K562 (cell line): Measurements from ENCODE around the gene RERG. TPM values are rescaled to one million over a fixed set of nuclear protein-coding genes. Genes with fewer than 3 reads are reported as not detected.

Source experiments
- ATAC-seq: fragments of 200-7000 bp; cut with Tn5 transposase; 3 replicates; pipeline ENCODE4 v1.9.1; 2020; ENCODE audit warnings: moderate library complexity
- Bru-seq: library from RNA; stranded (reverse); fragments of 400-500 nt; gene quantifications from one replicate; lab custom pipeline; 2021; lab: Mats Ljungman, UMichigan
- BruChase-seq, 2 experiments: library from RNA; stranded (reverse); fragments of 400-500 nt; gene quantifications; one replicate each; lab custom pipeline; 2021; lab: Mats Ljungman, UMichigan
- BruUV-seq: library from RNA; stranded (reverse); fragments of 400-500 nt; replicated peaks from 2 replicates; lab custom pipeline; 2021; lab: Mats Ljungman, UMichigan
- CTCF ChIA-PET: fragments of 300-600 bp; formaldehyde crosslinking; extraction: SDS; loops from one replicate; lab custom pipeline; 2021; ENCODE audit warnings: low intra/inter-chr PET ratio; lab: Yijun Ruan, JAX
- POLR2A ChIA-PET: fragments of 300-600, 350-650 bp; sonication (Branson Sonifier 250); formaldehyde crosslinking; extraction: SDS; loops from one replicate; lab custom pipeline; 2021; ENCODE audit warnings: antibody characterized with exemption, inconsistent platforms; lab: Yijun Ruan, JAX
- DNase-seq, 4 experiments: peaks; one replicate each; pipeline versions ENCODE4 v3.0.0 to v3.0.0-alpha.2; 2011 to 2018; ENCODE audit warnings: low spot score in 3 of 4, mixed read lengths in 3 of 4; ENCODE audit errors: extremely low read depth in 1 of 4
- FAIRE-seq: peaks from 2 replicates; lab custom pipeline; 2011; peaks lifted over from hg19 to GRCh38; lab: Jason Lieb, UNC
- H2AFZ ChIP-seq: 2 replicates; pipeline ENCODE4 v1.6.0; 2011; ENCODE audit warnings: low read depth, low read length, control low read depth, inconsistent platforms
- H3K27ac ChIP-seq: fragments of 200-600 bp; 3 replicates; pipeline ENCODE4 v1.8.0; 2011; ENCODE audit warnings: low read depth, mild to moderate bottlenecking, control low read depth, inconsistent platforms, low read length, moderate library complexity, mixed read lengths; ENCODE audit errors: extremely low read depth
- H3K27me3 ChIP-seq, 2 experiments: fragments of 300-600 bp in 1 of 2; 2 replicates in 1 of 2; 3 replicates in 1 of 2; pipeline versions ENCODE4 v1.6.0 to v1.8.0; 2011; ENCODE audit warnings: inconsistent platforms in 2 of 2, low read length in 2 of 2, mild to moderate bottlenecking in 1 of 2, mixed read lengths in 1 of 2, moderate library complexity in 1 of 2; ENCODE audit not compliant: control insufficient read depth in 2 of 2, insufficient read depth in 2 of 2
- H3K36me3 ChIP-seq: fragments of 300-600 bp; 3 replicates; pipeline ENCODE4 v1.8.0; 2011; ENCODE audit warnings: mild to moderate bottlenecking, low read length, inconsistent platforms; ENCODE audit not compliant: control insufficient read depth, insufficient read depth
- H3K4me1 ChIP-seq, 2 experiments: fragments of 200-600 bp in 1 of 2; replicated peaks in 1 of 2; 2 replicates in 1 of 2; 3 replicates in 1 of 2; pipeline versions ENCODE4 v1.5.1 to v1.8.0; 2011; ENCODE audit warnings: inconsistent platforms in 2 of 2, low read length in 2 of 2, mild to moderate bottlenecking in 1 of 2, mixed read lengths in 1 of 2, moderate library complexity in 1 of 2; ENCODE audit not compliant: control insufficient read depth in 2 of 2, insufficient read depth in 2 of 2
- H3K4me2 ChIP-seq: 2 replicates; pipeline ENCODE4 v1.6.1; 2011; ENCODE audit warnings: low read length, control low read depth, inconsistent platforms, mixed read lengths; ENCODE audit not compliant: insufficient read depth
- H3K4me3 ChIP-seq: fragments of 200-600 bp; sonication (generic), shearing (Covaris generic); 2 replicates; pipeline ENCODE4 v1.5.1; 2016; ENCODE audit warnings: control low read depth, inconsistent platforms
- H3K79me2 ChIP-seq: fragments of 200-600 bp; 3 replicates; pipeline ENCODE4 v1.8.0; 2011; ENCODE audit warnings: low read length, inconsistent platforms; ENCODE audit not compliant: control insufficient read depth, insufficient read depth
- H3K9ac ChIP-seq, 2 experiments: 2 replicates each; pipeline versions ENCODE4 v1.6.0 to v1.6.1; 2011; ENCODE audit warnings: low read depth in 2 of 2, low read length in 2 of 2, control low read depth in 1 of 2, inconsistent platforms in 1 of 2, mild to moderate bottlenecking in 1 of 2, mixed read lengths in 1 of 2; ENCODE audit not compliant: insufficient read depth in 1 of 2
- H3K9me1 ChIP-seq: one replicate; pipeline ENCODE4 v1.6.0; 2011; ENCODE audit warnings: inconsistent platforms, mild to moderate bottlenecking, low read length, moderate library complexity; ENCODE audit not compliant: control insufficient read depth, insufficient read depth
- H3K9me3 ChIP-seq: replicated peaks from 2 replicates; pipeline ENCODE4 v1.5.1; 2011; ENCODE audit warnings: low read depth, low read length, inconsistent platforms; ENCODE audit not compliant: control insufficient read depth, insufficient read depth
- H4K20me1 ChIP-seq: replicated peaks from 2 replicates; pipeline ENCODE4 v1.6.1; 2011; ENCODE audit warnings: low read length, inconsistent platforms, mixed read lengths; ENCODE audit not compliant: control insufficient read depth, insufficient read depth
- CREB3 ChIP-seq: fragments of 450-650 bp; conservative IDR thresholded peaks from 2 replicates; pipeline ENCODE4 v1.6.1; 2016; ENCODE audit warnings: missing genetic modification characterization, low read depth, mild to moderate bottlenecking, missing compliant biosample characterization, moderate library complexity
- CTCF ChIP-seq, 3 experiments: IDR thresholded peaks in 2 of 3; conservative IDR thresholded peaks in 1 of 3; 2 replicates each; pipeline ENCODE4 v1.5.1; 2011 to 2012; ENCODE audit warnings: low read length in 3 of 3, mild to moderate bottlenecking in 3 of 3, control low read depth in 2 of 3, improper control_type of control experiment in 1 of 3, inconsistent platforms in 1 of 3, low read depth in 1 of 3, mixed read lengths in 1 of 3, moderate library complexity in 1 of 3; ENCODE audit not compliant: insufficient read depth in 2 of 3
- CTCFL ChIP-seq: IDR thresholded peaks from 2 replicates; pipeline ENCODE4 v1.6.1; 2011; ENCODE audit warnings: borderline replicate concordance, low read depth, mild to moderate bottlenecking, moderate library complexity, low read length; ENCODE audit not compliant: insufficient read depth, poor library complexity, severe bottlenecking
- RAD21 ChIP-seq, 2 experiments: fragments of 250-450 bp in 1 of 2; fragments of 450-650 bp in 1 of 2; sonication (Bioruptor Pico) in 1 of 2; formaldehyde crosslinking in 1 of 2; IDR thresholded peaks in 1 of 2; conservative IDR thresholded peaks in 1 of 2; 2 replicates each; pipeline versions ENCODE4 v1.4.0 to v1.8.0; 2020 to 2022; ENCODE audit warnings: mild to moderate bottlenecking in 2 of 2, moderate library complexity in 1 of 2
- WGBS: fragments of 100-300 bp; shearing (Covaris generic); methylation state at CpG from one replicate; pipeline ENCODE4 v1.1.6; 2016; ENCODE audit warnings: low coverage, mixed read lengths; ENCODE audit not compliant: insufficient coverage; ENCODE audit errors: missing lambda C conversion rate; 5-methylcytosine and 5-hydroxymethylcytosine counted together
- in situ Hi-C: fragments of 300-500 bp; cut with MboI; formaldehyde crosslinking; loops from 4 replicates; pipeline ENCODE4 v1.15.0; 2018; ENCODE audit warnings: inconsistent platforms, mixed read lengths
- intact Hi-C: fragments of 100-400 bp; cut with micrococcal nuclease; formaldehyde crosslinking; loops from 2 replicates; pipeline ENCODE4 v1.14.2; 2022
- long read RNA-seq, 3 experiments: library from polyadenylated mRNA in 2 of 3; library from RNA in 1 of 3; unstranded in 2 of 3; stranded (forward) in 1 of 3; transcript quantifications; one replicate each; pipeline ENCODE4 v2.0.0, GENCODE V29; 2019 to 2022
- polyA minus RNA-seq, 3 experiments: library from RNA; depleted of rRNA, polyadenylated mRNA; stranded (reverse); fragments of >200 nt; gene quantifications; 2 replicates each; pipeline ENCODE4 v1.2.3, GENCODE V29; 2011
- polyA plus RNA-seq, 8 experiments: library from polyadenylated mRNA; depleted of rRNA in 4 of 8; stranded (reverse) in 5 of 8; unstranded in 3 of 8; fragments of >200 nt; fragmentation: Nextera tagmentation in 2 of 8; fragmentation: Illumina TruSeq in 1 of 8; extraction: Ambion mirVana in 2 of 8; extraction: Trizol in 1 of 8; gene quantifications; 2 replicates each; pipeline versions ENCODE4 v1.2.1 to v1.2.3, GENCODE V29; 2011 to 2014; ENCODE audit warnings: inconsistent platforms in 1 of 8, missing spikeins in 1 of 8
- total RNA-seq, 7 experiments: library from RNA; depleted of rRNA in 6 of 7; stranded (reverse); fragments of >200 nt in 6 of 7; fragmentation: Illumina TruSeq in 2 of 7; extraction: Trizol in 2 of 7; gene quantifications; 2 replicates each; pipeline versions ENCODE4 v1.2.1 to v1.2.3, GENCODE V29; 2011 to 2021; ENCODE audit warnings: low replicate concordance in 1 of 7

Gene RERG
- 4.3 and 6.6 TPM in 2 replicates for total RNA-seq (2011; cell fraction: chromatin; rRNA removed; ENCODE audit: low replicate concordance)
- 4.0 and 7.6 TPM in 2 replicates for total RNA-seq (2011; cell fraction: nucleolus; rRNA removed)
- 9.6 and 9.8 TPM in 2 replicates for total RNA-seq (2011; cell fraction: nucleoplasm; rRNA removed)
- total RNA-seq (2014; rRNA removed) = 2.9 and 3.0 TPM in 2 replicates
- 5.2 and 5.4 TPM in 2 replicates for total RNA-seq (2014; rRNA removed; fragmentation: Illumina TruSeq; extraction: Trizol)
- 5.4 and 7.3 TPM in 2 replicates for total RNA-seq (2015; rRNA removed; fragmentation: Illumina TruSeq; extraction: Trizol)
- total RNA-seq (2021) = 3.9 and 4.3 TPM in 2 replicates
- 0.19 and 2.2 TPM in 2 replicates for polyA plus RNA-seq (2011; rRNA removed)
- polyA plus RNA-seq (2011; cell fraction: cytosol; rRNA removed) = 0.46 and 1.1 TPM in 2 replicates
- polyA plus RNA-seq (2011; cell fraction: nucleus; rRNA removed) = 0.69 and 2.1 TPM in 2 replicates
- 4.3 and 4.7 TPM in 2 replicates for polyA plus RNA-seq (2012)
- polyA plus RNA-seq (2014; fragmentation: Illumina TruSeq; extraction: Trizol) = 6.0 TPM in 2 replicates
- polyA plus RNA-seq (2014; fragmentation: Nextera tagmentation; extraction: Ambion mirVana) = 1 to 10 TPM; 2.6 TPM
- 2.2 and 4.4 TPM in 2 replicates for polyA plus RNA-seq (2014; rRNA removed)
- polyA minus RNA-seq (2011; rRNA and poly(A)+ RNA removed) = 0.57 and 3.2 TPM in 2 replicates
- 1.7 TPM in 1 of 2 replicates, not detected in the other for polyA minus RNA-seq (2011; cell fraction: cytosol; rRNA and poly(A)+ RNA removed)
- 1.2 and 7.4 TPM in 2 replicates for polyA minus RNA-seq (2011; cell fraction: nucleus; rRNA and poly(A)+ RNA removed)
- Bru-seq, nascent RNA = percentile 33 among the genes with signal in this experiment
- percentile 37 among the genes with signal in this experiment for BruChase-seq, experiment 1, labeled RNA remaining after a 2-hour chase
- BruChase-seq, experiment 2, labeled RNA remaining after a 6-hour chase = percentile 34 among the genes with signal in this experiment
- long read RNA-seq, experiment 1, partial matches to known transcripts = 0 of 11 reads
- long read RNA-seq, experiment 1, other reads (novel, unspliced or antisense) = 11 of 11 reads
- long read RNA-seq, experiment 2, partial matches to known transcripts = 0 of 3 reads
- long read RNA-seq, experiment 2, other reads (novel, unspliced or antisense) = 2 of 3 reads
- long read RNA-seq, experiment 3, partial matches to known transcripts = 0 of 3 reads
- long read RNA-seq, experiment 3, other reads (novel, unspliced or antisense) = 3 of 3 reads

- ChIA-PET CTCF (no interaction called here), POLR2A (interaction anchor here (0.6 kb wide), 1 partner anchor 1141 kb away, joined by 3 read pairs; no protein-coding TSS in a partner anchor)
- in situ Hi-C loops (no loop called here), intact Hi-C loops (no loop called here)
- no peaks in the 10 kb centered on the region for H3K79me2 ChIP-seq
- no peaks in the 10 kb centered on the region for H3K9me3 ChIP-seq
- H3K9me1 ChIP-seq = no peaks in the 10 kb centered on the region
- H3K4me2 ChIP-seq = no peak within 1 kb of the TSS
- H4K20me1 ChIP-seq = no peaks in the 10 kb centered on the region
- H3K27ac ChIP-seq = no peak within 1 kb of the TSS
- H3K27me3 ChIP-seq = no peaks in the 10 kb centered on the region
- peak; percentile 8 to 20 (median 14) for DNase-seq
- H3K4me3 ChIP-seq = no peak within 1 kb of the TSS
- FAIRE-seq = no peak
- TF ChIP-seq RAD21 (CRISPR knock-in tag; conservative IDR thresholded peaks at IDR 0.05 in 1 of 2, IDR thresholded peaks at IDR 0.05 in 1 of 2) (peak in 1 of 2 experiments; percentile 40; a peak in 2 of 4 replicates), CREB3 (tag) (no peak), CTCFL (peak; percentile 41), CTCF (IDR thresholded peaks at IDR 0.05 in 2 of 3, conservative IDR thresholded peaks at IDR 0.05 in 1 of 3; ENCODE audit: insufficient read depth in 2 of 3, low read depth in 1 of 3, low read length in 3 of 3) (peak in 2 of 3 experiments; percentile 22 to 47; a peak in 3 of 6 replicates)
- no TSS peak for BruUV-seq
- 39% methylated on average over 14 of the region's 55 CpGs for WGBS
- no peak within 1 kb of the TSS for H3K9ac ChIP-seq
- peaks cover 0 to 3% of the 10 kb centered on the region in 2 experiments; a peak in 1 of 5 replicates for H3K4me1 ChIP-seq
- H3K36me3 ChIP-seq = no peaks in the 10 kb centered on the region
- no peak within 1 kb of the TSS for H2AFZ ChIP-seq
- peak; percentile 81 for ATAC-seq
These were observed at the start of gene RERG for GRCh38 chr12:15220915-15221885. Gene RERG (minus strand): TSS chr12:15221417. CDS start chr12:15217489, 3,928 bp downstream.
